Measurements from ENCODE around the gene C2. TPM values are rescaled to one million over a fixed set of nuclear protein-coding genes. Genes with fewer than 3 reads are reported as not detected.
A peak's percentile ranks its signal among the peaks of the same experiment; 100 is the strongest.

The C2 gene
- total and polyA plus RNA-seq, 8 donors = 1.7 to 24.6 (median 4.9) TPM; not detected in 1

- peak; percentile 85 to 97 for DNase-seq
- Histone ChIP-seq H3K27ac (peak within 1 kb of the TSS; percentile 85 to 91 (median 89)), H3K36me3 (peaks cover 13 to 37% (median 33%) of the 10 kb centered on the region in 4 donors), H3K4me1 (peaks cover 29 to 60% (median 50%) of the 10 kb centered on the region in 4 donors), H3K9me3 (no peaks in the 10 kb centered on the region), H3K4me3 (peak within 1 kb of the TSS; percentile 96 to 100 (median 100)), H3K27me3 (no peaks in the 10 kb centered on the region)
- WGBS, 5 donors = 0 to 1% (median 1%) methylated on average over 25 to 48 of the region's 49 CpGs
- intact Hi-C loops (cut with DNase I; ENCODE audit: low total_unique reads) = no loop called here
- TF ChIP-seq POLR2AphosphoS5 (IDR thresholded peaks at IDR 0.05) (peak; percentile 42 to 69 (median 52)), POLR2A (IDR thresholded peaks at IDR 0.05) (no peak)
These were observed 29.7 kb upstream of the C2 start, which contains the start of gene EHMT2 for GRCh38 chr6:31897612-31898382. Gene EHMT2 (minus strand): TSS chr6:31897698. CDS start chr6:31897677, 21 bp downstream.

- H3K27me3 ChIP-seq = no peaks in the 10 kb centered on the region
These were observed 29.0 kb upstream of the C2 start for GRCh38 chr6:31898383-31899011.

GRCh38 chr6:31899215-31899614 lies 28.3 kb upstream of the C2 start:
- intact Hi-C loops (cut with DNase I; ENCODE audit: low total_unique reads) = no loop called here
- H3K36me3 ChIP-seq = peaks cover 4 to 23% (median 19%) of the 10 kb centered on the region in 4 donors
- 53 to 77% (median 58%) methylated on average over 5 of the region's 5 CpGs for WGBS, 5 donors
- peak overlapping the region in 1 of 4 donors; percentile 99 for H3K4me3 ChIP-seq
- peaks cover 33 to 73% (median 58%) of the 10 kb centered on the region in 4 donors for H3K4me1 ChIP-seq
- no peak for DNase-seq
- TF ChIP-seq CTCF (IDR thresholded peaks at IDR 0.05) = no peak
- TF ChIP-seq POLR2A (IDR thresholded peaks at IDR 0.05) = no peak
- TF ChIP-seq POLR2AphosphoS5 (IDR thresholded peaks at IDR 0.05) = no peak
- no peak for TF ChIP-seq EP300 (IDR thresholded peaks at IDR 0.05)
- peak overlapping the region in 1 of 5 donors; percentile 91 for H3K27ac ChIP-seq
- H3K27me3 ChIP-seq = no peaks in the 10 kb centered on the region
- no peaks in the 10 kb centered on the region for H3K9me3 ChIP-seq

More at GRCh38 chr6:31898383-31899011, 29.0 kb upstream of the C2 start:
- no peaks in the 10 kb centered on the region for H3K9me3 ChIP-seq
- peak overlapping the region; percentile 85 to 91 (median 89) for H3K27ac ChIP-seq
- H3K36me3 ChIP-seq = peaks cover 9 to 30% (median 26%) of the 10 kb centered on the region in 4 donors
- peak in 1 of 3 donors; percentile 25 for TF ChIP-seq POLR2AphosphoS5 (IDR thresholded peaks at IDR 0.05)
- no peak for TF ChIP-seq EP300 (IDR thresholded peaks at IDR 0.05)
- TF ChIP-seq POLR2A (IDR thresholded peaks at IDR 0.05) = no peak
- DNase-seq = peak in 1 of 2 donors; percentile 84
- H3K4me1 ChIP-seq = peaks cover 33 to 67% (median 56%) of the 10 kb centered on the region in 4 donors
- WGBS, 5 donors = 13 to 16% (median 15%) methylated on average over 8 of the region's 8 CpGs
- H3K4me3 ChIP-seq = peak overlapping the region; percentile 96 to 100 (median 100)
- intact Hi-C loops (cut with DNase I; ENCODE audit: low total_unique reads) = no loop called here

GRCh38 chr6:31899882-31900722 lies 27.4 kb upstream of the C2 start:
- Histone ChIP-seq H3K4me1 (peaks cover 33 to 73% (median 58%) of the 10 kb centered on the region in 4 donors), H3K4me3 (no peak overlapping the region), H3K36me3 (peaks cover 0 to 14% (median 10%) of the 10 kb centered on the region in 4 donors), H3K9me3 (no peaks in the 10 kb centered on the region), H3K27me3 (no peaks in the 10 kb centered on the region), H3K27ac (peak overlapping the region in 3 of 5 donors; percentile 81 to 92 (median 90))
- TF ChIP-seq POLR2A (IDR thresholded peaks at IDR 0.05) (no peak), EP300 (IDR thresholded peaks at IDR 0.05) (no peak), CTCF (IDR thresholded peaks at IDR 0.05) (no peak), POLR2AphosphoS5 (IDR thresholded peaks at IDR 0.05) (no peak)
- intact Hi-C loops (cut with DNase I; ENCODE audit: low total_unique reads) = no loop called here
- WGBS, 5 donors = 78 to 88% (median 80%) methylated on average over 31 to 49 of the region's 49 CpGs
- no peak for DNase-seq

All from stomach (tissue), 9 donors.